ENCODE data around the gene NEDD4.

Gene NEDD4

DNA sequence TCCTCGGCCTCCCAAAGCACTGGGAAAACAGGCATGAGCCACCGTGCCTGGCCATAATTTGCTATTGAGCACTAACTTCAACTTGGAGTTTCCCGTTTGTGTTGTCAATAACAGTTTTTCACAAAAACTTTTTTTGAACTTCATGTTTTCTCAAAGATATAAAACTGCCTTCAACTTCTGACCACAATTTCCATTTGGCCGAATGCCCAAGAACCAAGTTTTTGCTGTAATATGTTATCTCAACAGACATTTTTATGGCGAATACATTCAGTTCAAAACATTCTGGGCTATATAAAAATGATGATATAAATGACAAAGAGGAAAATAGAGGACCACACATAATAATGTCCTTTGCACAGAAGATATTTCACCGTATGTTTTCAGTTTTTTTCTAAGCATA, 56.4 kb downstream of the NEDD4 start:
- Histone ChIP-seq H3K9me3 (ENCODE audit: severe bottlenecking) (peaks cover 4% of the 10 kb centered on the region), H3K27ac (ENCODE audit: poor library complexity, severe bottlenecking) (no peak overlapping the region), H3K36me3 (ENCODE audit: low read depth) (peaks cover 16% of the 10 kb centered on the region), H3K4me3 (ENCODE audit: severe bottlenecking) (no peak overlapping the region), H3K27me3 (ENCODE audit: insufficient read depth, poor library complexity, severe bottlenecking) (no peaks in the 10 kb centered on the region), H3K4me1 (ENCODE audit: insufficient read depth, poor library complexity, severe bottlenecking) (no peaks in the 10 kb centered on the region)
- no peak for ATAC-seq (ENCODE audit: low read depth)
- DNase-seq (ENCODE audit: low spot score): no peak
- TF ChIP-seq CTCF (IDR thresholded peaks at IDR 0.05; ENCODE audit: poor library complexity, severe bottlenecking): no peak

DNA sequence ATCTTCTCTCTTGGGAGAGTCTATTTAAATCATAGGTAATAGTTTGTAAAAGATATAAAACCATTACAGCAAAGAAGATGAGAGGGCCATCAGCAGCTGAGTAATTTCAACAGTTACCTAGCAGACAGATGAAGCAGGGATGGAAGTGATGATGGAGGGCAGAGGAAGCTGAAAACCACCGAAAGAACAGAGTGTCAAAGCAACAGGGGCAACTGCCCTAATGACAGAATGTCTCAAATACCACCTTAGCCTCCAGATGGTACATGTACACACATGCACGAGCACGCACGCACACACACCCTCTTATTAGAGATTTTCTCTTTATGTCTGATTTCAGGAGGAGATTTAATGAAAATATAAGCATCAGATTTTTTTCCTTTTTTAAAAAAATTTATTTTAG, 64.5 kb downstream of the NEDD4 start:
- ATAC-seq (ENCODE audit: low read depth): no peak
- DNase-seq (ENCODE audit: low spot score): no peak

DNA sequence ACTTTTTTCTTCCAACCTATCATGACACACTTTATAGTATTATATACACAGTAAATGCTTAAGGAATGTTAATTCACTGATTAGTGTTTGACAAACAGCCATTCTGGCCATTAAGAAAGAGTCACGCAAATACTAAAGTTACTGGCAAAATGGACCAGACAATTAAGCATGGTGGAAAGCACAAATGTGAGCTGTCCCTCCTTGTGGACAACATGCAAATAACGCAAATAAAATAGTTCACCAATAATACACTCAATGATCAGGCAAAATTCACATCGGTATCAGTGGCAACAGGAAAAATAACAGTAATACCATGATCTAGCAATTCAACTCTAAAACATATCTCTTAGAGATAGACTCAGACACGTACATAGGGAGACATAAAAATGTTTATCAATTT, 71.7 kb downstream of the NEDD4 start:
- no peak for ATAC-seq (ENCODE audit: low read depth)
- no peak overlapping the region for H3K27ac ChIP-seq (ENCODE audit: poor library complexity, severe bottlenecking)
- peaks cover 20% of the 10 kb centered on the region for H3K4me1 ChIP-seq (ENCODE audit: insufficient read depth, poor library complexity, severe bottlenecking)
- H3K9me3 ChIP-seq (ENCODE audit: severe bottlenecking): no peaks in the 10 kb centered on the region
- DNase-seq (ENCODE audit: low spot score): no peak
- H3K36me3 ChIP-seq (ENCODE audit: low read depth): peaks cover 13% of the 10 kb centered on the region
- no peaks in the 10 kb centered on the region for H3K27me3 ChIP-seq (ENCODE audit: insufficient read depth, poor library complexity, severe bottlenecking)
- H3K4me3 ChIP-seq (ENCODE audit: severe bottlenecking): no peak overlapping the region
- no peak for TF ChIP-seq CTCF (IDR thresholded peaks at IDR 0.05; ENCODE audit: poor library complexity, severe bottlenecking)

More for the DNA sequence above, 64.5 kb downstream of the NEDD4 start:
- H3K36me3 ChIP-seq (ENCODE audit: low read depth): peaks cover 3% of the 10 kb centered on the region; the same call in 1 of the 2 replicates
- H3K27me3 ChIP-seq (ENCODE audit: insufficient read depth, poor library complexity, severe bottlenecking): no peaks in the 10 kb centered on the region
- H3K27ac ChIP-seq (ENCODE audit: poor library complexity, severe bottlenecking): no peak overlapping the region
- H3K9me3 ChIP-seq (ENCODE audit: severe bottlenecking): no peaks in the 10 kb centered on the region
- H3K4me3 ChIP-seq (ENCODE audit: severe bottlenecking): no peak overlapping the region
- TF ChIP-seq CTCF (IDR thresholded peaks at IDR 0.05; ENCODE audit: poor library complexity, severe bottlenecking): no peak
- no peaks in the 10 kb centered on the region for H3K4me1 ChIP-seq (ENCODE audit: insufficient read depth, poor library complexity, severe bottlenecking)

DNA sequence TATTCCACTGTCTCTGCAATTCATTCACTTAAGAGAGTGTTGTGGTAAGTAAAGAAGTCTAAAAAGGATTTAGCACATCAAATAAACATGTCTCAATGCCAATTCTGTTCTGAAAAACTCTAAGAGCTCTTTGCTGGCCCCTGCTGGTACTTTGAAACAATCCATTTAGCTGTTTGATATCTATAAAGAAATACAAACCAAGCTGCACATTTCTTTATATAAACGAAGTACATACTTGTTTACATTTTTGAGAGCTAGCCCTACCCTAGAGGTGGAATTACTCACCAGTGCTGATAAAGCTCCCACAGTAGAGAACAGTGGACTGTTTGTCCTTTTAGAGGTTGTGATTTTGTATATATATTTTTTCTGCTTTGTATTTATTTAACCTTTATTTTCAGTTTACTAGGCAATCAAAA, 75.5 kb downstream of the NEDD4 start:
- H3K36me3 ChIP-seq (ENCODE audit: low read depth): peaks cover 19% of the 10 kb centered on the region
- peak; percentile 81 for ATAC-seq (ENCODE audit: low read depth)
- H3K4me3 ChIP-seq (ENCODE audit: severe bottlenecking): no peak overlapping the region
- H3K4me1 ChIP-seq (ENCODE audit: insufficient read depth, poor library complexity, severe bottlenecking): peaks cover 28% of the 10 kb centered on the region
- no peak for DNase-seq (ENCODE audit: low spot score)
- peak overlapping the region; percentile 98 for H3K27ac ChIP-seq (ENCODE audit: poor library complexity, severe bottlenecking)
- peak; percentile 99 for TF ChIP-seq CTCF (IDR thresholded peaks at IDR 0.05; ENCODE audit: poor library complexity, severe bottlenecking)
- H3K27me3 ChIP-seq (ENCODE audit: insufficient read depth, poor library complexity, severe bottlenecking): no peaks in the 10 kb centered on the region
- no peaks in the 10 kb centered on the region for H3K9me3 ChIP-seq (ENCODE audit: severe bottlenecking)

GRCh38 chr15:55916666-55917409, 76.6 kb downstream of the NEDD4 start:
- no peaks in the 10 kb centered on the region for H3K9me3 ChIP-seq (ENCODE audit: severe bottlenecking)
- DNase-seq (ENCODE audit: low spot score) (no peak), ATAC-seq (ENCODE audit: low read depth) (peak; percentile 66)
- H3K36me3 ChIP-seq (ENCODE audit: low read depth): peaks cover 10% of the 10 kb centered on the region
- no peak for TF ChIP-seq CTCF (IDR thresholded peaks at IDR 0.05; ENCODE audit: poor library complexity, severe bottlenecking)
- peak overlapping the region; percentile 35 for H3K4me3 ChIP-seq (ENCODE audit: severe bottlenecking)
- H3K4me1 ChIP-seq (ENCODE audit: insufficient read depth, poor library complexity, severe bottlenecking): peaks cover 36% of the 10 kb centered on the region
- H3K27ac ChIP-seq (ENCODE audit: poor library complexity, severe bottlenecking): peak overlapping the region; percentile 98
- H3K27me3 ChIP-seq (ENCODE audit: insufficient read depth, poor library complexity, severe bottlenecking): no peaks in the 10 kb centered on the region

Data from RWPE2 (cell line).